BE2C (cell line): Measurements from ENCODE around the gene SLC38A8.

Source experiments
- DNase-seq: peaks from one replicate; pipeline ENCODE4 v3.0.0-alpha.2; 2020
- H3K27me3 ChIP-seq: fragments of 250-450 bp; sonication (Bioruptor Pico); 2 replicates; pipeline ENCODE4 v1.5.1; 2020; ENCODE audit warnings: mild to moderate bottlenecking
- H3K36me3 ChIP-seq: fragments of 250-450 bp; sonication (Bioruptor Pico); 2 replicates; pipeline ENCODE4 v1.5.1; 2020; ENCODE audit warnings: mild to moderate bottlenecking
- H3K4me1 ChIP-seq: fragments of 250-450 bp; sonication (Bioruptor Pico); 2 replicates; pipeline ENCODE4 v1.5.1; 2020
- H3K4me3 ChIP-seq: 2 replicates; pipeline ENCODE4 v1.5.1; 2011; ENCODE audit warnings: low read depth, low read length
- H3K9me3 ChIP-seq: fragments of 250-450 bp; sonication (Bioruptor Pico); 2 replicates; pipeline ENCODE4 v1.5.1; 2020
- CTCF ChIP-seq: IDR thresholded peaks from 2 replicates; pipeline ENCODE4 v1.5.1; 2012; ENCODE audit warnings: mild to moderate bottlenecking, low read depth, low read length

The SLC38A8 gene

GRCh38 chr16:84003038-84003437, 39.6 kb downstream of the SLC38A8 start:
- H3K36me3 ChIP-seq = no peaks in the 10 kb centered on the region
- TF ChIP-seq CTCF = no peak
- no peaks in the 10 kb centered on the region for H3K4me1 ChIP-seq
- DNase-seq = no peak
- H3K27me3 ChIP-seq = no peaks in the 10 kb centered on the region; the same call in none of the 2 replicates
- H3K9me3 ChIP-seq = no peaks in the 10 kb centered on the region
- no peak overlapping the region for H3K4me3 ChIP-seq

GRCh38 chr16:84001726-84002125, 40.9 kb downstream of the SLC38A8 start:
- Histone ChIP-seq H3K9me3 (no peaks in the 10 kb centered on the region), H3K4me1 (no peaks in the 10 kb centered on the region), H3K36me3 (no peaks in the 10 kb centered on the region), H3K27me3 (no peaks in the 10 kb centered on the region; the same call in none of the 2 replicates), H3K4me3 (no peak overlapping the region)
- no peak for TF ChIP-seq CTCF
- DNase-seq = no peak

GRCh38 chr16:84000989-84001642, 41.5 kb downstream of the SLC38A8 start:
- H3K36me3 ChIP-seq = no peaks in the 10 kb centered on the region
- no peak overlapping the region for H3K4me3 ChIP-seq
- H3K4me1 ChIP-seq = no peaks in the 10 kb centered on the region
- H3K9me3 ChIP-seq = no peaks in the 10 kb centered on the region
- no peak for DNase-seq
- TF ChIP-seq CTCF = no peak
- no peaks in the 10 kb centered on the region; the same call in none of the 2 replicates for H3K27me3 ChIP-seq

GRCh38 chr16:83998091-83998490, 44.5 kb downstream of the SLC38A8 start:
- no peak overlapping the region for H3K4me3 ChIP-seq
- H3K4me1 ChIP-seq = no peaks in the 10 kb centered on the region
- TF ChIP-seq CTCF = no peak
- H3K36me3 ChIP-seq = no peaks in the 10 kb centered on the region
- H3K27me3 ChIP-seq = no peaks in the 10 kb centered on the region; the same call in 1 of the 2 replicates
- no peak for DNase-seq
- no peaks in the 10 kb centered on the region for H3K9me3 ChIP-seq

- peak; percentile 18; the same call in 1 of the 2 replicates for TF ChIP-seq CTCF
- peaks cover 4% of the 10 kb centered on the region for H3K27me3 ChIP-seq
- no peaks in the 10 kb centered on the region for H3K36me3 ChIP-seq
- H3K9me3 ChIP-seq = no peaks in the 10 kb centered on the region
- no peaks in the 10 kb centered on the region for H3K4me1 ChIP-seq
- DNase-seq = no peak
- H3K4me3 ChIP-seq = no peak overlapping the region
Measured at GRCh38 chr16:83996481-83997252, 45.9 kb downstream of the SLC38A8 start.

- H3K4me1 ChIP-seq = no peaks in the 10 kb centered on the region
- no peak for DNase-seq
- H3K27me3 ChIP-seq = peaks cover 4% of the 10 kb centered on the region
- no peaks in the 10 kb centered on the region for H3K9me3 ChIP-seq
- TF ChIP-seq CTCF = no peak
- H3K36me3 ChIP-seq = no peaks in the 10 kb centered on the region
- H3K4me3 ChIP-seq = no peak overlapping the region
Measured at GRCh38 chr16:83995754-83996153, 46.8 kb downstream of the SLC38A8 start.
